Epithelial cell of esophagus (primary cell): ENCODE data around the gene SH3BP4.

Experiments used
- DNase-seq: peaks from one replicate; pipeline ENCODE4 v3.0.0; 2010; ENCODE audit warnings: low read depth
- H3K4me3 ChIP-seq: 2 replicates; pipeline ENCODE4 v1.5.1; 2011; ENCODE audit warnings: mild to moderate bottlenecking, low read length, control low read depth
- CTCF ChIP-seq: IDR thresholded peaks from 2 replicates; pipeline ENCODE4 v1.5.1; 2011; ENCODE audit warnings: low read depth, mild to moderate bottlenecking, low read length, control low read depth, inconsistent platforms; ENCODE audit not compliant: insufficient read depth; ENCODE audit errors: missing control alignments

SH3BP4 gene

GRCh38 chr2:234998404-234999211, 46.8 kb downstream of the SH3BP4 start:
- DNase-seq: no peak
- no peak for TF ChIP-seq CTCF
- no peak overlapping the region for H3K4me3 ChIP-seq

GRCh38 chr2:234999740-235000425, 48.1 kb downstream of the SH3BP4 start:
- H3K4me3 ChIP-seq: no peak overlapping the region
- DNase-seq: no peak
- no peak for TF ChIP-seq CTCF

GRCh38 chr2:235000426-235001236, 48.8 kb downstream of the SH3BP4 start:
- TF ChIP-seq CTCF: no peak
- H3K4me3 ChIP-seq: no peak overlapping the region
- no peak for DNase-seq

- TF ChIP-seq CTCF: no peak
- DNase-seq: no peak
- H3K4me3 ChIP-seq: no peak overlapping the region
Observed at GRCh38 chr2:235001237-235002133, 49.7 kb downstream of the SH3BP4 start.

- H3K4me3 ChIP-seq: no peak overlapping the region
- TF ChIP-seq CTCF: no peak
- DNase-seq: peak; percentile 70
Observed at GRCh38 chr2:235002198-235003095, 50.6 kb downstream of the SH3BP4 start.
